Mesenchymal stem cell (in vitro differentiated cells and primary cell): Measurements from ENCODE around the gene MKKS.
A peak's percentile ranks its signal among the peaks of the same experiment; 100 is the strongest.

Experiments used
- DNase-seq: peaks from one replicate; pipeline ENCODE4 v3.0.0-alpha.2; 2013
- H2AFZ ChIP-seq: one replicate; pipeline ENCODE4 v1.6.1; 2013; ENCODE audit warnings: low read depth, mild to moderate bottlenecking, control low read depth, inconsistent platforms, low read length, moderate library complexity
- H2AK5ac ChIP-seq: 2 replicates; pipeline ENCODE4 v1.6.1; 2013; ENCODE audit warnings: low read length, moderate library complexity, mild to moderate bottlenecking, inconsistent platforms; ENCODE audit not compliant: severe bottlenecking
- H2BK120ac ChIP-seq: one replicate; pipeline ENCODE4 v1.6.1; 2013; ENCODE audit warnings: low read depth, mild to moderate bottlenecking, inconsistent platforms, low read length, moderate library complexity
- H2BK12ac ChIP-seq, 2 experiments: one replicate each; pipeline ENCODE4 v1.6.1; 2013; ENCODE audit warnings: inconsistent platforms in 2 of 2, low read length in 2 of 2, mild to moderate bottlenecking in 2 of 2, moderate library complexity in 2 of 2, control low read depth in 1 of 2
- H2BK15ac ChIP-seq: one replicate; pipeline ENCODE4 v1.6.1; 2013; ENCODE audit warnings: mild to moderate bottlenecking, low read depth, inconsistent platforms; ENCODE audit not compliant: poor library complexity, severe bottlenecking
- H2BK5ac ChIP-seq: 2 replicates; pipeline ENCODE4 v1.6.1; 2013; ENCODE audit warnings: low read depth, mild to moderate bottlenecking, low read length, control low read depth, inconsistent platforms; ENCODE audit not compliant: poor library complexity, severe bottlenecking
- H3K14ac ChIP-seq, 2 experiments: one replicate each; pipeline ENCODE4 v1.6.1; 2013; ENCODE audit warnings: inconsistent platforms in 2 of 2, low read length in 2 of 2, control low read depth in 1 of 2, mild to moderate bottlenecking in 1 of 2, moderate library complexity in 1 of 2
- H3K18ac ChIP-seq, 2 experiments: one replicate each; pipeline ENCODE4 v1.6.1; 2013; ENCODE audit warnings: inconsistent platforms in 2 of 2, low read length in 2 of 2, control low read depth in 1 of 2, low read depth in 1 of 2, mild to moderate bottlenecking in 1 of 2
- H3K23ac ChIP-seq, 2 experiments: one replicate each; pipeline ENCODE4 v1.6.1; 2013; ENCODE audit warnings: inconsistent platforms in 2 of 2, low read length in 2 of 2, mild to moderate bottlenecking in 2 of 2, moderate library complexity in 2 of 2, control low read depth in 1 of 2
- H3K27ac ChIP-seq: 2 replicates; pipeline ENCODE4 v1.5.1; 2013; ENCODE audit warnings: mild to moderate bottlenecking, moderate library complexity, low read length, control low read depth, inconsistent platforms; ENCODE audit not compliant: poor library complexity, severe bottlenecking
- H3K27me3 ChIP-seq, 2 experiments: 2 replicates each; pipeline versions ENCODE4 v1.6.1 to v1.7.0; 2013; ENCODE audit warnings: low read length in 2 of 2, mild to moderate bottlenecking in 2 of 2, moderate library complexity in 2 of 2, control low read depth in 1 of 2, inconsistent platforms in 1 of 2; ENCODE audit not compliant: control insufficient read depth in 1 of 2, insufficient read depth in 1 of 2
- H3K36me3 ChIP-seq, 2 experiments: 2 replicates each; pipeline versions ENCODE4 v1.6.1 to v1.7.0; 2013; ENCODE audit warnings: low read length in 2 of 2, control low read depth in 1 of 2, inconsistent platforms in 1 of 2, low read depth in 1 of 2, mild to moderate bottlenecking in 1 of 2; ENCODE audit not compliant: insufficient read depth in 2 of 2, control insufficient read depth in 1 of 2
- H3K4ac ChIP-seq, 2 experiments: one replicate each; pipeline ENCODE4 v1.6.1; 2013; ENCODE audit warnings: inconsistent platforms in 2 of 2, low read length in 2 of 2, mild to moderate bottlenecking in 2 of 2, moderate library complexity in 2 of 2, control low read depth in 1 of 2, low read depth in 1 of 2
- H3K4me1 ChIP-seq: 2 replicates; pipeline ENCODE4 v1.6.1; 2013; ENCODE audit warnings: low read depth, low read length, control low read depth; ENCODE audit not compliant: control insufficient read depth, insufficient read depth
- H3K4me2 ChIP-seq: 2 replicates; pipeline ENCODE4 v1.6.1; 2013; ENCODE audit warnings: low read length, mild to moderate bottlenecking, inconsistent platforms; ENCODE audit not compliant: poor library complexity, severe bottlenecking
- H3K4me3 ChIP-seq, 2 experiments: 2 replicates each; pipeline versions ENCODE4 v1.5.1 to v1.7.0; 2013; ENCODE audit warnings: low read length in 2 of 2, mild to moderate bottlenecking in 2 of 2, control low read depth in 1 of 2, low read depth in 1 of 2; ENCODE audit not compliant: insufficient read depth in 1 of 2
- H3K79me1 ChIP-seq: replicated peaks from 2 replicates; pipeline ENCODE4 v1.6.1; 2013; ENCODE audit warnings: mild to moderate bottlenecking, control low read depth, low read length, inconsistent platforms; ENCODE audit not compliant: poor library complexity, severe bottlenecking
- H3K9ac ChIP-seq: 2 replicates; pipeline ENCODE4 v1.7.0; 2013; ENCODE audit warnings: mild to moderate bottlenecking, low read length, moderate library complexity
- H3K9me3 ChIP-seq: 2 replicates; pipeline ENCODE4 v1.7.0; 2013; ENCODE audit warnings: mild to moderate bottlenecking, low read length; ENCODE audit not compliant: control insufficient read depth
- H4K8ac ChIP-seq: one replicate; pipeline ENCODE4 v1.6.1; 2013; ENCODE audit warnings: inconsistent platforms, mild to moderate bottlenecking, low read length, moderate library complexity
- H4K91ac ChIP-seq: one replicate; pipeline ENCODE4 v1.6.1; 2013; ENCODE audit warnings: mild to moderate bottlenecking, low read length, inconsistent platforms
- WGBS: methylation state at CpG from one replicate; pipeline ENCODE4 v1.1.7; 2013; ENCODE audit warnings: mixed read lengths; 5-methylcytosine and 5-hydroxymethylcytosine counted together

MKKS gene

GRCh38 chr20:10429443-10429981 lies 4.5 kb downstream of the MKKS start:
- Histone ChIP-seq H3K9ac (peak overlapping the region; percentile 28), H3K18ac (no peak overlapping the region), H3K4ac (no peak overlapping the region), H2BK12ac (no peak overlapping the region), H2AFZ (no peak overlapping the region), H2BK15ac (no peak overlapping the region), H3K4me3 (no peak overlapping the region), H3K4me2 (no peak overlapping the region), H3K27ac (no peak overlapping the region), H2AK5ac (no peak overlapping the region), H2BK5ac (no peak overlapping the region), H3K36me3 (peaks cover 4% of the 10 kb centered on the region in 2 experiments), H3K14ac (no peak overlapping the region), H3K79me1 (peaks cover 30% of the 10 kb centered on the region), H3K9me3 (no peaks in the 10 kb centered on the region), H3K4me1 (peaks cover 4% of the 10 kb centered on the region), H3K27me3 (no peaks in the 10 kb centered on the region), H3K23ac (no peak overlapping the region), H2BK120ac (no peak overlapping the region), H4K8ac (no peak overlapping the region), H4K91ac (no peak overlapping the region)
- no peak for DNase-seq
- WGBS: 95% methylated on average over 5 of the region's 5 CpGs

- Histone ChIP-seq H3K4me3 (no peak overlapping the region), H2BK15ac (no peak overlapping the region), H3K27me3 (no peaks in the 10 kb centered on the region), H2AFZ (no peak overlapping the region), H3K4me1 (peaks cover 3% of the 10 kb centered on the region), H4K91ac (no peak overlapping the region), H4K8ac (no peak overlapping the region), H3K36me3 (peaks cover 4% of the 10 kb centered on the region in 2 experiments), H3K27ac (no peak overlapping the region), H3K9ac (no peak overlapping the region), H3K4ac (no peak overlapping the region), H3K9me3 (no peaks in the 10 kb centered on the region), H2AK5ac (no peak overlapping the region), H3K18ac (no peak overlapping the region), H3K23ac (no peak overlapping the region), H2BK120ac (no peak overlapping the region), H3K4me2 (no peak overlapping the region), H3K79me1 (peaks cover 25% of the 10 kb centered on the region), H3K14ac (no peak overlapping the region), H2BK5ac (no peak overlapping the region), H2BK12ac (no peak overlapping the region)
- DNase-seq: no peak
Observed at GRCh38 chr20:10428008-10428407, 6.0 kb downstream of the MKKS start.

- Histone ChIP-seq H2AK5ac (no peak overlapping the region), H3K79me1 (peaks cover 25% of the 10 kb centered on the region), H2BK12ac (no peak overlapping the region), H2BK5ac (no peak overlapping the region), H2BK15ac (no peak overlapping the region), H3K27ac (no peak overlapping the region), H3K9me3 (no peaks in the 10 kb centered on the region), H3K23ac (no peak overlapping the region), H2AFZ (no peak overlapping the region), H3K4me1 (peaks cover 1% of the 10 kb centered on the region), H2BK120ac (no peak overlapping the region), H3K27me3 (no peaks in the 10 kb centered on the region), H3K4me2 (no peak overlapping the region), H3K36me3 (peaks cover 4 to 6% of the 10 kb centered on the region in 2 experiments), H4K91ac (no peak overlapping the region), H3K4ac (no peak overlapping the region), H3K9ac (peak overlapping the region; percentile 9), H3K14ac (no peak overlapping the region), H4K8ac (no peak overlapping the region), H3K4me3 (no peak overlapping the region), H3K18ac (no peak overlapping the region)
- peak; percentile 80 for DNase-seq
- WGBS: 56% methylated on average over 2 of the region's 3 CpGs
Observed at GRCh38 chr20:10427060-10427692, 6.8 kb downstream of the MKKS start.

GRCh38 chr20:10423735-10424134 lies 10.3 kb downstream of the MKKS start:
- H3K4ac ChIP-seq: no peak overlapping the region
- no peak overlapping the region for H3K4me3 ChIP-seq
- no peak overlapping the region for H3K14ac ChIP-seq
- DNase-seq: no peak
- peaks cover 19% of the 10 kb centered on the region for H3K79me1 ChIP-seq
- H4K8ac ChIP-seq: no peak overlapping the region
- no peak overlapping the region for H2BK5ac ChIP-seq
- no peak overlapping the region for H3K4me2 ChIP-seq
- H3K4me1 ChIP-seq: peaks cover 1% of the 10 kb centered on the region
- no peak overlapping the region for H4K91ac ChIP-seq
- no peak overlapping the region for H2BK15ac ChIP-seq
- peaks cover 4 to 23% of the 10 kb centered on the region in 2 experiments for H3K36me3 ChIP-seq
- no peaks in the 10 kb centered on the region for H3K27me3 ChIP-seq
- H2BK120ac ChIP-seq: no peak overlapping the region
- H3K27ac ChIP-seq: no peak overlapping the region
- H3K9me3 ChIP-seq: no peaks in the 10 kb centered on the region
- no peak overlapping the region for H3K9ac ChIP-seq
- H3K18ac ChIP-seq: no peak overlapping the region
- H3K23ac ChIP-seq: no peak overlapping the region
- no CpG with 5 or more reads among the region's 2 CpGs for WGBS
- H2AK5ac ChIP-seq: no peak overlapping the region
- no peak overlapping the region for H2AFZ ChIP-seq
- H2BK12ac ChIP-seq: no peak overlapping the region
